ENCODE measurements around the gene LAMC2.

GRCh38 chr1:183262628-183263200 lies 76.7 kb downstream of the LAMC2 start:
- no peak for TF ChIP-seq CTCF (conservative IDR thresholded peaks at IDR 0.05; ENCODE audit: low read depth, low read length)
- no peak for TF ChIP-seq EZH2 (IDR thresholded peaks at IDR 0.05; ENCODE audit: borderline replicate concordance, low read depth, low read length, poor library complexity, severe bottlenecking)

All from A673 (cell line).